B cell (primary cell): ENCODE measurements around the gene PIGB.

Experiments used
- CTCF ChIP-seq: fragments of 200-600 bp; IDR thresholded peaks from one replicate; pipeline ENCODE4 v1.8.0; 2022; ENCODE audit warnings: antibody characterized with exemption, mild to moderate bottlenecking
- EZH2 ChIP-seq: IDR thresholded peaks from 2 replicates; pipeline ENCODE4 v1.6.1; 2012; ENCODE audit warnings: borderline replicate concordance, low read depth, mild to moderate bottlenecking, moderate library complexity, low read length; ENCODE audit not compliant: insufficient read depth, poor library complexity, severe bottlenecking

GRCh38 chr15:55289746-55290527 lies 29.1 kb upstream of the PIGB start, which contains the start of gene RAB27A:
- no peak for TF ChIP-seq EZH2
- no peak for TF ChIP-seq CTCF
